ENCODE results near the gene LAMB4.

- TF ChIP-seq, protein P1, sequence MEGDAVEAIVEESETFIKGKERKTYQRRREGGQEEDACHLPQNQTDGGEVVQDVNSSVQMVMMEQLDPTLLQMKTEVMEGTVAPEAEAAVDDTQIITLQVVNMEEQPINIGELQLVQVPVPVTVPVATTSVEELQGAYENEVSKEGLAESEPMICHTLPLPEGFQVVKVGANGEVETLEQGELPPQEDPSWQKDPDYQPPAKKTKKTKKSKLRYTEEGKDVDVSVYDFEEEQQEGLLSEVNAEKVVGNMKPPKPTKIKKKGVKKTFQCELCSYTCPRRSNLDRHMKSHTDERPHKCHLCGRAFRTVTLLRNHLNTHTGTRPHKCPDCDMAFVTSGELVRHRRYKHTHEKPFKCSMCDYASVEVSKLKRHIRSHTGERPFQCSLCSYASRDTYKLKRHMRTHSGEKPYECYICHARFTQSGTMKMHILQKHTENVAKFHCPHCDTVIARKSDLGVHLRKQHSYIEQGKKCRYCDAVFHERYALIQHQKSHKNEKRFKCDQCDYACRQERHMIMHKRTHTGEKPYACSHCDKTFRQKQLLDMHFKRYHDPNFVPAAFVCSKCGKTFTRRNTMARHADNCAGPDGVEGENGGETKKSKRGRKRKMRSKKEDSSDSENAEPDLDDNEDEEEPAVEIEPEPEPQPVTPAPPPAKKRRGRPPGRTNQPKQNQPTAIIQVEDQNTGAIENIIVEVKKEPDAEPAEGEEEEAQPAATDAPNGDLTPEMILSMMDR (IDR thresholded peaks at IDR 0.05): no peak
- TF ChIP-seq POLR2A (IDR thresholded peaks at IDR 0.05): no peak
These were observed 85.8 kb downstream of the LAMB4 start for GRCh38 chr7:108044345-108044744.

Data from prostate gland (tissue), 2 donors.